Measurements from ENCODE around the gene MACROD2. TPM values are rescaled to one million over a fixed set of nuclear protein-coding genes. Genes with fewer than 3 reads are reported as not detected.
"Not testable (repeated sequence)": the region's sequence is repeated elsewhere in the genome, so short reads cannot be mapped to it uniquely, and the experiment has no call there.

Gene MACROD2
- total RNA-seq, 2 donors from 2014 or later = 0.94 to 10.4 TPM

GRCh38 chr20:15011631-15012030 is 1016.3 kb downstream of the MACROD2 start:
- H3K27ac ChIP-seq = no peak overlapping the region
- H3K27me3 ChIP-seq = no peaks in the 10 kb centered on the region
- no peaks in the 10 kb centered on the region for H3K4me1 ChIP-seq
- no peaks in the 10 kb centered on the region for H3K9me3 ChIP-seq
- no peak for DNase-seq (ENCODE audit: low spot score)
- TF ChIP-seq, protein P1, sequence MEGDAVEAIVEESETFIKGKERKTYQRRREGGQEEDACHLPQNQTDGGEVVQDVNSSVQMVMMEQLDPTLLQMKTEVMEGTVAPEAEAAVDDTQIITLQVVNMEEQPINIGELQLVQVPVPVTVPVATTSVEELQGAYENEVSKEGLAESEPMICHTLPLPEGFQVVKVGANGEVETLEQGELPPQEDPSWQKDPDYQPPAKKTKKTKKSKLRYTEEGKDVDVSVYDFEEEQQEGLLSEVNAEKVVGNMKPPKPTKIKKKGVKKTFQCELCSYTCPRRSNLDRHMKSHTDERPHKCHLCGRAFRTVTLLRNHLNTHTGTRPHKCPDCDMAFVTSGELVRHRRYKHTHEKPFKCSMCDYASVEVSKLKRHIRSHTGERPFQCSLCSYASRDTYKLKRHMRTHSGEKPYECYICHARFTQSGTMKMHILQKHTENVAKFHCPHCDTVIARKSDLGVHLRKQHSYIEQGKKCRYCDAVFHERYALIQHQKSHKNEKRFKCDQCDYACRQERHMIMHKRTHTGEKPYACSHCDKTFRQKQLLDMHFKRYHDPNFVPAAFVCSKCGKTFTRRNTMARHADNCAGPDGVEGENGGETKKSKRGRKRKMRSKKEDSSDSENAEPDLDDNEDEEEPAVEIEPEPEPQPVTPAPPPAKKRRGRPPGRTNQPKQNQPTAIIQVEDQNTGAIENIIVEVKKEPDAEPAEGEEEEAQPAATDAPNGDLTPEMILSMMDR (IDR thresholded peaks at IDR 0.05) = no peak
- no peak overlapping the region for H3K4me3 ChIP-seq
- H3K36me3 ChIP-seq = no peaks in the 10 kb centered on the region

DNA sequence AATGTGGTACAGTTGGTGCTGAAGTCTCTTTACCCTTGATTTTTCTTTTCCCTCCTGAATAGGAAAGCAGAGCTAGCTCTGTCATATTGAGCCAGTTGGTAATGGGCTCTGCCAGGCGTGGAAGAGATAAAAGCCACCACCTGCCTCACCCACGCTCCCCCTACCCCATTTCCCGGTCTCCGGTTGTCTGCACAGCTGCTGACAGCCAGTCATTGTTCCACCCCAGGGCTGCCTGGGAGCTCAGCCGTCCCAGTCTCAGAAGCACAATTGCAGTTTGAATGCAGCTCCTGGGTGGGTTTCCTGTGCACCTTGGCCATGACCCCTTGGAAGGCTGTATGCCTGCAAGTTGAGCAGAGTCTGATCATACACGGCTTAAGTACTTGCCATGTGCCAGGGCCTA is 1017.2 kb downstream of the MACROD2 start:
- TF ChIP-seq, protein P1 (IDR thresholded peaks at IDR 0.05) = no peak

DNA sequence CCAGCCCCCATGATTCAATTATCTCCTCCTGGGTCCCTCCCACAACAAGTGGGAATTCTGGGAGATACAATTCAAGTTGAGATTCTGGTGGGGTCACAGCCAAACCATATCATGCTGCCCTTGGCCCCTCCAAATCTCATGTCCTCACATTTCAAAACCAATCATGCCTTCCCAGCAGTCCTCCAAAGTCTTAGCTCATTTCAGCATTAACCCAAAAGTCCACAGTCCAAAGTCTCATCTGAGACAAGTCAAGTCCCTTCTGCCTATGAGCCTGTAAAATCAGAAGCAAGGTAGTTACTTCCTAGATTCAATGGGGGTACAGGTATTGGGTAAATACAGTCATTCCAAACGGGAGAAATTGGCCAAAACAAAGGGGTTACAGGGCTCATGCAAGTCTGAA is 1021.6 kb downstream of the MACROD2 start:
- H3K4me1 ChIP-seq; H3K27me3 ChIP-seq; H3K36me3 ChIP-seq; H3K4me3 ChIP-seq; H3K9me3 ChIP-seq; H3K27ac ChIP-seq; DNase-seq (ENCODE audit: low spot score): not testable (repeated sequence)

More for the DNA sequence above, 1017.2 kb downstream of the MACROD2 start:
- H3K4me1 ChIP-seq = no peaks in the 10 kb centered on the region
- no peaks in the 10 kb centered on the region for H3K9me3 ChIP-seq
- no peaks in the 10 kb centered on the region for H3K27me3 ChIP-seq
- no peak overlapping the region for H3K27ac ChIP-seq
- no peak overlapping the region for H3K4me3 ChIP-seq
- H3K36me3 ChIP-seq = no peaks in the 10 kb centered on the region
- DNase-seq (ENCODE audit: low spot score) = no peak

- DNase-seq (ENCODE audit: low spot score) = no peak
- no peaks in the 10 kb centered on the region for H3K4me1 ChIP-seq
- no peak overlapping the region for H3K27ac ChIP-seq
- H3K27me3 ChIP-seq = no peaks in the 10 kb centered on the region
- H3K4me3 ChIP-seq = no peak overlapping the region
- no peaks in the 10 kb centered on the region for H3K9me3 ChIP-seq
- TF ChIP-seq, protein P1 (IDR thresholded peaks at IDR 0.05) = no peak
- no peaks in the 10 kb centered on the region for H3K36me3 ChIP-seq
Observed at GRCh38 chr20:15018966-15019365, 1023.6 kb downstream of the MACROD2 start.

- Histone ChIP-seq H3K4me3 (no peak overlapping the region), H3K27ac (no peak overlapping the region), H3K27me3 (no peaks in the 10 kb centered on the region), H3K4me1 (no peaks in the 10 kb centered on the region), H3K9me3 (no peaks in the 10 kb centered on the region), H3K36me3 (no peaks in the 10 kb centered on the region)
- TF ChIP-seq, protein P1 (IDR thresholded peaks at IDR 0.05) = no peak
- no peak for DNase-seq (ENCODE audit: low spot score)
Observed at GRCh38 chr20:15020845-15021244, 1025.5 kb downstream of the MACROD2 start.

GRCh38 chr20:15022921-15023320 is 1027.6 kb downstream of the MACROD2 start:
- no peaks in the 10 kb centered on the region for H3K36me3 ChIP-seq
- TF ChIP-seq, protein P1 (IDR thresholded peaks at IDR 0.05) = no peak
- no peaks in the 10 kb centered on the region for H3K27me3 ChIP-seq
- H3K27ac ChIP-seq = no peak overlapping the region
- H3K4me1 ChIP-seq = no peaks in the 10 kb centered on the region
- H3K9me3 ChIP-seq = no peaks in the 10 kb centered on the region
- no peak overlapping the region for H3K4me3 ChIP-seq
- DNase-seq (ENCODE audit: low spot score) = no peak

Measured in right atrium auricular region (tissue), 2 donors.